HCEC 1CT (cell line): Measurements from ENCODE around the gene HSPA1B.
"Not testable (repeated sequence)": the region's sequence is repeated elsewhere in the genome, so short reads cannot be mapped to it uniquely, and the experiment has no call there.

Experiments
- DNase-seq: peaks from one replicate; pipeline ENCODE4 v3.0.0-alpha.2; 2017

HSPA1B gene

DNA sequence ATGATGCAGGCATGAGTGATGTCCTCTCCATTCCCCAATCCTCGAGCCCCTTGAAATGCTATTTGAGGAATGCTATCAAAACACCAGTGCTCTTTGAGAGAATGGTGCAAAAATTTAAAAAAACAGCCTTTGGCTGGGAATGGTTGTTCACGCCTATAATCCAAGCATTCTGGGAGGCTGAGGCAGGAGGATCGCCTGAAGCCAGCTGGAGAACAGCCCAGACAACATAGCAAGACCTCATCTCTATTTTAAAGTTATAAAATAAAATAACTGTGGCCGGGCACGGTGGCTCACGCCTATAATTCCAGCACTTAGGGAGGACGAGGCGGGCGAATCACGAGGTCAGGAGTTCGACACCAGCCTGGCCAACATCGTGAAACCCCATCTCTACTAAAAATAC lies 27.8 kb upstream of the HSPA1B start:
- no peak for DNase-seq

DNA sequence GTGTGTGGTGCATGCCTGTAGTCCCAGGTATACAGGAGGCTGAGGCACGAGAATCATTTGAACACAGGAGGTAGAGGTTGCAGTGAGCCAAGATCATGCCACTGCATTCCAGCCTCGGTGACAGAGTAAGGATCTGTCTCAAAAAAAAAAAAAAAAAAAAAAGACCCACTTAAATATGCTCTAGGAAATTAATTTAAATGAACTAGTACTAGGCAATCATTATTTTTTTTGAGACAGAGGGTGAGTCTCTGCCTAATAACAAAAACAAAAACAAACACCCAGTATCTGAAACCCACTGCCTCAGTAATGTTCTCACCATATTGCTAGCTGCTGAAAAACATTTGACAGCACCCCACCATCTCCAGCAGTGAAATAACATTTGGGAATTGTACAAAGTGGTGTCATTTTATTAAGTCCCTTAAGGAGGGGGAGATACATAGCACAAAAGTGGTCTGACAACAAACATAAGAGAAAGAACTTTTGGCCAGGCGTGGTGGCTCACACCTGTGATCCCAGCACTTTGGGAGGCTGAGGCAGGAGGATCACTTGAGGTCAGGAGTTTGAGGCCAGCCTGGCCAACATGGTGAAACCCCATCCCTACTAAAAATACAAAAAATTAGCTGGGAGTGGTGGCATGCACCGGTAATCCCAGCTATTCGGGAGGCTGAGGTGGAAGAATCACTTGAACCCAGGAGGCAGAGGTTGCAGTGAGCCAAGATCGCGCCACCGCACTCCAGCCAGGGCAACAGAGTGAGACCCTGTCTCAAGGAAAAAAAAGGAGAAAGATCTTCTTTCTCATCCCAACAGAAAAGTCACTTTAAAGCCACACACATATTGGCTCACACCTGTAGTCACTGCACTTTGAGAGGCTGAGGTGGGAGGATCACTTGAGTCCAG lies 26.3 kb upstream of the HSPA1B start:
- not testable (repeated sequence) for DNase-seq

DNA sequence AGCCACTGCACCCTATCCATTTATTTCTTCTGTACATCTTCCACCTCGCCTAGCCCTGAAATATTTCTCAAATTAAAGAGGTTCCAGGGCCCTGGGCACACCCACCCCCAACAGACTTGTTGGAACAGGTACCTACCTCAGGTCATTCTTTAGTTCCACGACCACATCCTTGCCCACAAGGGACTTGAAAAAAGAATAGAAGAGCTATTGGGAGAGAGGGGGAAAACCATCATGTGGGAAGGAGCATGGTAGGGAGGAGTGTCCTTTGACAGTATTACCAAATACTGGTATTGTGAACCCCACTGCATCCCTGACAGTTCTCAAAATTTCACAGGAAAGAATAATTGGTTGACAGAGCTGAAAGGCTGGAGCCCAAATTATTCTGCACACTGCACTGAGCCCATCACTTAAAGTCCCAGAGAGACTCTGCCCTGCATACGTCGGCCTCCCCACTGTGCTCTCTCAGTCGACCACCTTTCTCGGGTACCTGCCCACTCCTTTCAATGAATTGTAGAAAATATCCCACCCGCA lies 21.5 kb upstream of the HSPA1B start:
- no peak for DNase-seq

DNA sequence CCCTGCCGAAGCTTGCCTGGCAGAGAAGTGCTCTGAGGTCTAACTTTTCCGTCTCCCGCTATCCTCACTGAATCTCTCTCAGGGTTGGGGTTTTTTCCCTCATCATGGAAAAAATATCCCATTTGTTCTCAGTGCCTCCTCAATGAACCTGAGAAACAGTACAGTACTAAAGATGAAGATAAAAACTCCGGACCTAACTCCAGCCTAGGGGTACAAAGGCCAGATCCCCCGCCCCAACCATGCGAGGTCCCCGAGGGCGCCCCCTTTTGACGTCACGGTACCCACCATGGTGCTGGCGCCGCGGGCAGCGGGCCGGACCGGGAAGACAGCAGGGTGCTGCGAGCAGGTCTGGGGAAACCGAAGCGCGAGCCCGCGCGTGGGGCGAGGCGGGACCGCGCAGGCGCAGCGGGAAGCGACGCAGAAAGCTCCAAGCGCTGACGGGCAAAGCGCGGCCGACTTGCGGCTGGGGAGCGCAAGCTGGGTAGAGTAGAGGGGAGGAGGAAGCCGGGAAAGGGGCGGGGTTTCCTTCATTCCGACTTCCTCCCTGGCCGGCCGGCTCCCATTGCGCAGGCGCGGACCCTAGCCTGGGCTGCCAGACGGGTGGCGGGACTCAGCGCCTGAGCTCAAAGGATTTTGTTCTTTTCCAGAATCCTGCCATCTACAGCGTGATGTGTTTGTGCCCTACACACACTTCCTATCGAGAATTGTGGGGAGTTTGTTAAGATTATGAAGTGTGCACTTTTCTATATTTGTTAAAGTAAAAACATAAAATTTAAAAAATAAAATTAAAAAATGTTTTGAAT lies 20.9 kb upstream of the HSPA1B start, which contains the start of gene LSM2:
TSS of gene LSM2 (minus strand) at position 497 of the 803 bp plus-strand sequence. CDS start at position 288, 209 bp downstream.
- peak; percentile 95 for DNase-seq

DNA sequence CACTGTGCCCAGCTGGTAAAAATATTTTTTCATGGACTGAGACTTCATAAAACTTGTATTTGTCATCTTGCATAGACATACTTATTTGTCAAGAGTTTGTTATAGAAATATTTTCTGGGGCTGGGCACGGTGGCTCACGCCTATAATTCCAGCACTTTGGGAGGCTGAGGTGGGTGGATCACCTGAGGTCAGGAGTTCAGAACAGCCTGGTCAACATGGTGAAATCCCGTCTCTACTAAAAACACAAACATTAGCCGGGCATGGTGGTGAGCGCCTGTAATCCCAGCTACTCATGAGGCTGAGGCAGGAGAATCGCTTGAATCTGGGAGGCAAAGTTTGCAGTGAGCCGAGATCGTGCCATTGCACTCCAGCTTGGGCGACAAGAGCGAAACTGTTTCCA lies 18.9 kb upstream of the HSPA1B start:
- DNase-seq: not testable (repeated sequence)

DNA sequence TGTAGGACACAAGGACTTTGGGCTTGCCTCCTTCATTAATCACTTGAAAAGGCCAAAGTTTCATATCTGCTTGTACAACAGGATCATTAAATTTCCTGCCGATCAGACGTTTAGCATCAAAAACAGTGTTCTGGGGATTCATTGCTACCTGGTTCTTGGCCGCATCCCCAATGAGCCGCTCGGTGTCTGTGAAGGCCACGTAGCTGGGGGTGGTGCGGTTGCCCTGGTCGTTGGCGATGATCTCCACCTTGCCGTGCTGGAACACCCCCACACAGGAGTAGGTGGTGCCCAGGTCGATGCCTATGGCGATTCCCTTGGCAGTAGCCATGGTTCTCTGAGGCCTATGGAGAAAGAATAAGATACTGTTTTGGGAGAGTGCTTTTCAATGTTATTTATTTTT lies 15.9 kb upstream of the HSPA1B start:
- no peak for DNase-seq

DNA sequence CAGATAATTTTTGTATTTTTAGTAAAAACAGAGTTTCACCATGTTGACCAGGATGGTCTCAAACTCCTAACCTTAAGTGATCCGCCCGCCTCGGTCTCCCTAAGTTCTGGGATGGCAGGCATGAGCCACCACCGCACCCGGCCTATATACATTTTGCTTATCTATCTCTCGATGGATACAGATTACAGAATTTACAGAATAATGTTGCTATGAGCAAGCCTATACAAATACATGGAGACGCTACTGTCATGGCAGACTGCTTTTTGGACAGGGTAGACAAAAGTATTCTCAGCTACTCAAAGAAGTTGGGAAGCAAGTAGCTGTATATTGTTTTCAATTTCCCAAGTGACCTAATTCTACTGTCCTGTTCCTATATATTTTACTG lies 14.1 kb upstream of the HSPA1B start:
- DNase-seq: no peak

DNA sequence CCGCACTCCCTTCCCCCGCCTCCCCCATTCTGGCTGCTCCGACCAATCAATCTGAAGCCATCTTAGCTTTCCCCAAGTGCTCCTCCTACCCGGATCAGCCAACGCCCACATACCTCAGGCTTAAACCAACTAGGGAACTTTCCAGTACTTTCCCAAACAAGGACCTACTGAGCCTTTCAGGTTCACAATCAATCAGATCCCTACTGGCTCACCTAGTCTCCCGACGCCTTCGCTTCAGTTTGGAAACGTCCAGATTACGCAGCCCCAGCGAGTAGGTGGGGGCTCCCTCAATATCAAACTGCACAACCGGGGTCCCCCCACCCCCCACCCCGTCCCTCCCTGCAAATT lies 12.9 kb upstream of the HSPA1B start:
- peak; percentile 99 for DNase-seq

DNA sequence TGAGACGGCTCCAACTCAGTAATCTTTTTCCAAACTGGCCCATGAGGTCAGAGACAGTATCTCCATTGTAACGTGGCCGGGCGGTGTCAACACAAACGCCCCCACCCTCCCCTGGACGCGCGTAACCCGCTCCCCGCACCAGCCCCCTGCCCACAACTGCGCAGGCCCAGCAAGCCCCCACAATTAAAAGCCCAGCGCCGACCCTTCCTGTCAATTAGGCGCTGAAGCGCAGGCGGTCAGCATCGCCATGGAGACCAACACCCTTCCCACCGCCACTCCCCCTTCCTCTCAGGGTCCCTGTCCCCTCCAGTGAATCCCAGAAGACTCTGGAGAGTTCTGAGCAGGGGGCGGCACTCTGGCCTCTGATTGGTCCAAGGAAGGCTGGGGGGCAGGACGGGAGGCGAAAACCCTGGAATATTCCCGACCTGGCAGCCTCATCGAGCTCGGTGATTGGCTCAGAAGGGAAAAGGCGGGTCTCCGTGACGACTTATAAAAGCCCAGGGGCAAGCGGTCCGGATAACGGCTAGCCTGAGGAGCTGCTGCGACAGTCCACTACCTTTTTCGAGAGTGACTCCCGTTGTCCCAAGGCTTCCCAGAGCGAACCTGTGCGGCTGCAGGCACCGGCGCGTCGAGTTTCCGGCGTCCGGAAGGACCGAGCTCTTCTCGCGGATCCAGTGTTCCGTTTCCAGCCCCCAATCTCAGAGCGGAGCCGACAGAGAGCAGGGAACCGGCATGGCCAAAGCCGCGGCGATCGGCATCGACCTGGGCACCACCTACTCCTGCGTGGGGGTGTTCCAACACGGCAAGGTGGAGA lies 12.3 kb upstream of the HSPA1B start, which contains the start of the genes HSPA1A and HSPA1L:
TSS of gene HSPA1A (plus strand) at position 519 of the 814 bp plus-strand sequence. CDS start at position 733, 214 bp downstream.
TSS of gene HSPA1L (minus strand) at position 259 of the 814 bp plus-strand sequence. CDS start 3,311 bp downstream, outside the sequence.
- DNase-seq: peak; percentile 96

DNA sequence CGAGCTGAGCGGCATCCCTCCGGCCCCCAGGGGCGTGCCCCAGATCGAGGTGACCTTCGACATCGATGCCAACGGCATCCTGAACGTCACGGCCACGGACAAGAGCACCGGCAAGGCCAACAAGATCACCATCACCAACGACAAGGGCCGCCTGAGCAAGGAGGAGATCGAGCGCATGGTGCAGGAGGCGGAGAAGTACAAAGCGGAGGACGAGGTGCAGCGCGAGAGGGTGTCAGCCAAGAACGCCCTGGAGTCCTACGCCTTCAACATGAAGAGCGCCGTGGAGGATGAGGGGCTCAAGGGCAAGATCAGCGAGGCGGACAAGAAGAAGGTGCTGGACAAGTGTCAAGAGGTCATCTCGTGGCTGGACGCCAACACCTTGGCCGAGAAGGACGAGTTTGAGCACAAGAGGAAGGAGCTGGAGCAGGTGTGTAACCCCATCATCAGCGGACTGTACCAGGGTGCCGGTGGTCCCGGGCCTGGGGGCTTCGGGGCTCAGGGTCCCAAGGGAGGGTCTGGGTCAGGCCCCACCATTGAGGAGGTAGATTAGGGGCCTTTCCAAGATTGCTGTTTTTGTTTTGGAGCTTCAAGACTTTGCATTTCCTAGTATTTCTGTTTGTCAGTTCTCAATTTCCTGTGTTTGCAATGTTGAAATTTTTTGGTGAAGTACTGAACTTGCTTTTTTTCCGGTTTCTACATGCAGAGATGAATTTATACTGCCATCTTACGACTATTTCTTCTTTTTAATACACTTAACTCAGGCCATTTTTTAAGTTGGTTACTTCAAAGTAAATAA lies 10.2 kb upstream of the HSPA1B start:
- DNase-seq: not testable (repeated sequence)

DNA sequence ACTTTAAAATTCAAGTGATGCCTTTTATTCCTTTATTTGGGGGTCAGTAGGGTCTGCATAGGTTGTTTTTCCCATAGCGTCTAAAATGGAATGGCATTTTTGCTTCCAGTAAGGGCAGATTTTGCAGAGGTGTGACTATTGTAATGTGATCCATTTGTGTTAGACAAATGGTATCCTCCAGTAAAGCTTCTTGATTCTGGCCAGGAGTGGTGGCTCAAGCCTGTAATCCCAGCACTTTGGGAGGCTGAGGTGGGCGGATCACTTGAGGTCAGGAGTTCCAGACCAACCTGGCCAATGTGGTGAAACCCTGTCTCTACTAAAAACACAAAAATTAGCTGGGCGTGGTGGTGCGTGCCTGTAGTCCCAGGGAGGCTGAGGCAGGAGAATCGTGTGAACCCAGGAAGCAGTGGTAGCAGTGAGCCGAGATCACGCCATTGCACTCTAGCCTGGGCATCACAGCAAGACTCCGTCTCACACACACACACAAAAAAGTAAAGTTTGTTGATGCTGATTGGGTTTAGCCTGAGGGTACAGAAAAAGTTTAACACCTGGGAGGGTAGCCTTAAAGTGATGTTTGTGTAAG lies 9.5 kb upstream of the HSPA1B start:
- not testable (repeated sequence) for DNase-seq

DNA sequence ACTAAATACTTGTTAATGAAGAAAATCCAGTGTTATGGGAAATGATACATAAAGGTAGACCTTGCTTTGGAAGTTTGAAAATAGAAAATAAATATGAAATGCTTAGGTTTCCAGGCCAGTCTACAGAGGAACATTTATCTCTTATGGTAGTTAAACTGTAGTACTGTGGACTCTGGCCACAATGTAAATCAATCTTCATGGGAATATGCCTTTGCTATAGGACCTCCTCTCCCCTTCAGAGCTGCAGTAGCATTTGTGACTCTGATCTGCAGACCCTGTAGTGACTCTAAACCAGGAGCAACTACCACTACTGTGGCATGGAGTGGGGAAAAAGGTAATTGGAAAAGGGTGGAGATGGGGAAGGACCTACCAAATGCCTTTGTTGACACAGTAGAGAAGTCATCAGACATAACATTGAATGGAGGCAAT lies 7.7 kb upstream of the HSPA1B start:
- DNase-seq: no peak

DNA sequence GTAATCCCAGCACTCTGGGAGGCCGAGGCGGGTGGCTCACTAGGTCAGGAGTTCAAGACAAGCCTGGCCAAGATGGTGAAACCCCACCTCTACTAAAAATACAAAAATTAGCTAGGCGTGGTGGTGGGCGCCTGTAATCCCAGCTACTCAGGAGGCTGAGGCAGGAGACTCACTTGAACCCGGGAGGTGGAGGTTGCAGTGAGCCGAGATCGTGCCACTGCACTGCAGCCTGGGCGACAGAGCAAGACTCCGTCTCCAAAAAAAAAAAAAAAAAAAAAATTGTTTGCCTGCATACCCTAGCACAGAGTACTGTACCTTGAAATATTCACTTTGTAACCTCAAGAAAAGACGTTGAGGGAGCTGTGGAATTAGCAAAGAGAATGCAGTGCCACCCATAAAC lies 7.1 kb upstream of the HSPA1B start:
- DNase-seq: not testable (repeated sequence)

DNA sequence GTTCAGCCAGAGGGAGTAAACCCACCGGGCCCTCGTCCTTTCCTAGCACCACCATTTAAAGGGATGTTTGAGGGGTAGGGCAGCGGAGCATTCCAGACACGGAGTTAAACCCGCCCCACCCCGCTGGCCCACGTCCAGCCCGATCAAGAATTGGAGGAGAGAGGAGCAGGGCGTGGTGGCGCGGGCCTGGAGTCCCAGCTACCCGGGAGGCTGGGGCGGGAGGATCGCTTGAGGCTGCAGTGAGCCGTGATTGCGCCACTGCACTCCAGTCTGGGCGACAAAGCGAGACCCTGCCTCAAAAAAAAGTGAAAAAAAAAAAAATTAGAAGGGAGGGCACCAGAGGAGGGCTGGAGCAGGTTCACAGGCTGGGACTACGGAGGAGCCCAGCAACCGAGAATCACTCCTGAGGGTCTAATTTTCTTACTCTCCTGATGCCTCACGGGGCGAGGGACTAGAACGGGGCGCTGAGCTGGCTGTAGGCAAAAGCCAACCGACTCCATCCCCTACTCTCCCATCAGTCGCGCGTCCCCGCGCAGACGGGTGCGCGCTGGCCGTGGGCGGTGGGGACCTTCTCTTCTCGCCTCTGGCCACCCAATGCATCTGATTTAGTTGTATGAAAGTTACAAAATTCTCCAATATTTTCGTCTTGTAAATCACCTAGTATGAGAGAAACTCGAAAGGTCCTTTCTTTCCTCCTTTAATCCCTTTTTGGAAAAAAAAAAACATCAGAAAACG lies 6.1 kb upstream of the HSPA1B start:
- peak; percentile 42 for DNase-seq

DNA sequence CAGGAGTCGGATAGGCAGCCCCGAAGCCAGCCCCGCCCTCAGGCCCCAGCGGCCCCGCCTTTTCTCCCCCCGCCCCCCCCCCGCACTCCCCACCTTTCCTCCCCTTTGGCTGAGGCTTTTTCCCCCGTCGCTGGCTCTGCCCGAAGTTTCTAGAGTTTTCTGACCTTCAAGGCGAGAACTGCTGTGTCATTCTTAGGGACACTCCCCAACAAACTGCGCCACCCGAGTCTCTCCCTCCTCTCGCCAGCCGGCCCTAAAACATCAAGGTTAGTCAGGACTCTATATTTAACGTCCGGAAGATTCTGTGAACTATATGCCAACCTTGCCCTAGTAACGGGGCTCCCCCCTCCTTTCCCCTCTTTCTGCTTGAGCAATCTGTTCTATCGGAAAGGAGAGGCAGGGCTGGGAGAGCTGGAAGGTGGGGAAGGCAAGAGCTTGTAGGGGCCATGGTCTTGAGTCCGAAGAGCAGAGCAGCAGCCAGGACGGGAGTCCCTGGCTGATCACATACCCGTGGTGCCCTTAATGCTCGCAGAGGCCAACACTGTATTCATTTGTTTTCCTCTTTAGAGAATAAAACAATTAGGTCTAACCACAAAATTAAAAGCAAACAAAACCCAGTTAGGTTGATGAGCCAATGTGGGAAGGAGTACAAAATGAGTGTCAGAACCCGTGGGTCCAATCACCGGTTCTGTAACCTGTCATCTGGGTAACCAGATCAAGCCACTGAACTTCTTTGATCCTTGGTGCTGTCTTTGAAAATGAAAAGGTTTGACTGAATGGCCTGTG lies 5.3 kb upstream of the HSPA1B start:
- DNase-seq: peak; percentile 77

DNA sequence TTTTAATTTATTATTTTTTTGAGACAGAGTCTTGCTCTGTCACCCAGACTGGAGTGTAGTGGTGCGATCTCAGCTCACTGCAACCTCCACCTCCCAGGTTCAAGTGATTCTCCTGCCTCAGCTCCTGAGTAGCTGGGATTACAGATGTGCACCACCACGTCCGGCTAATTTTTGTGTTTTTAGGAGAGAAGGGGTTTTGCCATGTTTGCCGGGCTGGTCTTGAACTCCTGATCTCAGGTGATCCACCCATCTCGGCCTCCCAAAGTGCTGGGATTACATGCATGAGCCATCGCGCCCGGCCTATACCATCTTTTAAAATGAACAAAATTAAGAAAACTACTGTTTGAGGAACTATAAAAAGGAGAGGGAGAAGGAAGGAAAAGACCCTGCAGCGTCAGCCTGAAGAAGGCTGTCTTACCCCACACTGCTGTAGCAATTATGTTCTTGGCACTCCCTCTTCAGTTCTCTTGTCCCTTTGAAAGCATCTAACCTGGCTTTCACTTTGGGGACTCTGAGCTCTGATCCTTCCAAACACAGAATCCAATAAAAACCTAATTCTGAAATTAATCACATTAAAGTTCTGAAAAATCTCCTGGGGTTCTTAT lies 3.8 kb upstream of the HSPA1B start:
- not testable (repeated sequence) for DNase-seq

DNA sequence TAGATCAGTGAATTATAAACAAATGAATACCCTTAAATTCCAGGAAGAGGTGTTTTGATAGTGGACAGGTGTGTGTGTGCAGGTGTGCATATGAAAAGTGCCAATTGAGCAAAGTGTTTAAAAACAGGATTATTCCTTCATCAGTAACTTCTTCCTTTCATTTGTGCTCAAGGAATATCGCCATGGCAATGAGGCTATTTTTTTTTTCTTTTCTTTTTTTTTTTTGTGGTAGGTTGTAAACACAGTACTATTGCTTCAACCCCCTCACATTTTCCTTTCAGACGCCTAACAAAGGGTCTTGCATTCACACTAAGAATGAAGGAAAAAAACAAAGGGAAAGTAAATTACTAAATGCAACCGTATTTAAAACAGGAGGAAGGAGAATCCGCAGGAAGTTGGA lies 2.0 kb upstream of the HSPA1B start:
- no peak for DNase-seq

DNA sequence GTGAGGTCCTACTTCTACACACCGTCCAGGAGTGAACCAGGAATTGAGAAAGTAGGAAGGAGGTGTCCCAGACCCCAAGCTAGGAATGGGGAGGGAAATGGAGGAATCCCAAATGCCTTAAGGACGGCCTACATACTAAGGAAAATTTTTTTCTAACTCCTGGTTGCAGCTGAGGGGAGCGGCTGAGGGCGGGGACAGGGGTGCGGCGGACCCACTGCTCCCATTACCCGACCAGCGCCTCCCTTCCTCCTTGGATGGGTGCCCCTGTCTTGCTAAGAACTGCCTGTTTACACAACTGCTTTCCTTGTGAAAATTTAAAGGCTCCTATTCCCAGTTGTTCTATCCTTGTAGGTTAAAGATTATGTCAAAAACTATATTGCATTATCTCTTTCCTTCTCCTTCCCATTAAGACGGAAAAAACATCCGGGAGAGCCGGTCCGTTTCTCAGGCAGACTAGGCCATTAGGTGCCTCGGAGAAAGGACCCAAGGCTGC lies 699 bp upstream of the HSPA1B start:
- DNase-seq: peak; percentile 87
